GM18520 (cell line): ENCODE measurements around the gene ABCD4.
"Not testable (repeated sequence)": the region's sequence is repeated elsewhere in the genome, so short reads cannot be mapped to it uniquely, and the experiment has no call there.

ENCODE experiments used
- ATAC-seq: cut with Tn5 transposase; IDR thresholded peaks from one replicate; pipeline ENCODE4 v1.9.1; 2021; ENCODE audit not compliant: unreplicated experiment

The ABCD4 gene

GRCh38 chr14:74302152-74302628 is 544 bp downstream of the ABCD4 start:
- peak; percentile 25 for ATAC-seq

GRCh38 chr14:74301594-74302151 is 1.1 kb downstream of the ABCD4 start:
- ATAC-seq, result no peak

GRCh38 chr14:74299061-74299545 is 3.6 kb downstream of the ABCD4 start:
- no peak for ATAC-seq

GRCh38 chr14:74297986-74298385 is 4.7 kb downstream of the ABCD4 start:
- no peak for ATAC-seq

- ATAC-seq, result no peak
Measured at GRCh38 chr14:74296037-74296467, 6.7 kb downstream of the ABCD4 start.

- no peak for ATAC-seq
Measured at GRCh38 chr14:74293606-74294005, 9.1 kb downstream of the ABCD4 start.

- ATAC-seq, result no peak
Measured at GRCh38 chr14:74292061-74292460, 10.7 kb downstream of the ABCD4 start.

GRCh38 chr14:74290415-74290814 is 12.3 kb downstream of the ABCD4 start:
- ATAC-seq, result no peak

GRCh38 chr14:74289801-74290200 is 12.9 kb downstream of the ABCD4 start:
- no peak for ATAC-seq

- no peak for ATAC-seq
Measured at GRCh38 chr14:74286736-74287135, 16.0 kb downstream of the ABCD4 start.

- ATAC-seq, result no peak
Measured at GRCh38 chr14:74281069-74281468, 21.7 kb downstream of the ABCD4 start.

- no peak for ATAC-seq
Measured at GRCh38 chr14:74278080-74278479, 24.7 kb downstream of the ABCD4 start.

- ATAC-seq, result no peak
Measured at GRCh38 chr14:74275241-74275841, 27.4 kb downstream of the ABCD4 start.

GRCh38 chr14:74271365-74271764 is 31.4 kb downstream of the ABCD4 start:
- ATAC-seq, result no peak

- not testable (repeated sequence) for ATAC-seq
Measured at GRCh38 chr14:74270382-74271177, 32.2 kb downstream of the ABCD4 start.

- ATAC-seq, result no peak
Measured at GRCh38 chr14:74267588-74267987, 35.1 kb downstream of the ABCD4 start.

- ATAC-seq, result no peak
Measured at GRCh38 chr14:74265301-74265965, 37.3 kb downstream of the ABCD4 start.

- no peak for ATAC-seq
Measured at GRCh38 chr14:74263921-74264320, 38.8 kb downstream of the ABCD4 start.

GRCh38 chr14:74263181-74263580 is 39.6 kb downstream of the ABCD4 start:
- ATAC-seq, result no peak

- no peak for ATAC-seq
Measured at GRCh38 chr14:74262076-74262475, 40.7 kb downstream of the ABCD4 start.

GRCh38 chr14:74261288-74261687 is 41.4 kb downstream of the ABCD4 start:
- ATAC-seq, result no peak
